GM18511 (cell line): ENCODE results near the gene SNAP23.

Experiments used
- ATAC-seq: cut with Tn5 transposase; IDR thresholded peaks from one replicate; pipeline ENCODE4 v1.9.1; 2021; ENCODE audit warnings: mild to moderate bottlenecking, moderate library complexity; ENCODE audit not compliant: unreplicated experiment

Gene SNAP23

DNA sequence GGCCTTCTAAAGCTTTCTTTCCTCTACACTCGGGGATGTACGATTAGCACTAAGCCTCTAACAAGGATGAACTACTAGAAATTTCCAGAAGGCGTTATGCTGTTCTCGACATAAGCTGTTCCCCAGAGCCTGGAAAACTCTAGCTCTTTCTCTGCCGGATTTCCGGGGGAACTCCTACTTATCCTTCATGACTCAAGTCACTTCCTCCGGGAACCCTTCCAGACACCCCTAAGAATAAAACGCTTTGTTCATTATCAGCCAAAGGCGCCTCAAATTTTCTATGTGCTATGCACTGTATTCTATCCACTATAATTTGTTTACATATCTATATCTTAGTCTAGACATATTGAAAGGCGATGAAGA, 455 bp upstream of the SNAP23 start:
- ATAC-seq, result no peak

DNA sequence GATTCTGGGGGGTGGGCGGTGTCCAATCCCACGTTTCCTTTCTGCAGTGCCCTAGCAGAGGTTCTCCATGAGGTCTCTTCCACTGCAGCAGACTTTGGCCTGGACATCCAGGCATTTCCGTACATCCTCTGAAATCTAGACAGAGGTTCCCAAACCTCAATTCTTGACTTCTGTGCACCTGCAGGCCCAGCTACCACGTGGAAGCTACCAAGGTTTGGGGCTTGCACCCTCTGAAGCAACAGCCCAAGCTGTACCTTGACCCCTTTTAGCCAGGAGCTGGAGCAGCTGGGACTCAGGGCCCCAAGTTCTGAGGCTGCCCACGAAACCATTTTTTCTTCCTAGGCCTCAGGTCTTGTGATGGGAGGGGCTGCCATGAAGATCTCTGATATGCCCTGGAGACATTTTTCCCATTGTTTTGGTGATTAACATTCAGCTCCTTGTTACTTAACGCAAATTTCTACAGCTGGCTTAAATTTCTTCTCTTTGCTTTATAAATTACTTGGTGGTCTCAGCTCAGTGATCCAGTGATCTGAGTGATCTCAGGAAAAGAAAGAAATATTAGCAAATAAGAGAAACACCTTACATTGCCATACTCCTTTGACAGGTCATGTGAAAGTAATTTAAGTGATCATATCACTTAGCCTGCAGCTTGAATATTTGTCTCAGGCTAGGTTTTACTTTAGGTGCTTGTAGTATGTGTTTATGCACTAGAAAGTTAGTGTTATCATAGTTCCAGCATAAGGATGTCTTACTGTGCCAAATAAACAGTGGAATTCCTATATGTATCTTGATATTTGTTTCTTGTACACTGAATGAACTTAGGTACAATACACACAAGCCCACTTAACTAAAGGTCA, 3.0 kb downstream of the SNAP23 start:
- ATAC-seq, result no peak

DNA sequence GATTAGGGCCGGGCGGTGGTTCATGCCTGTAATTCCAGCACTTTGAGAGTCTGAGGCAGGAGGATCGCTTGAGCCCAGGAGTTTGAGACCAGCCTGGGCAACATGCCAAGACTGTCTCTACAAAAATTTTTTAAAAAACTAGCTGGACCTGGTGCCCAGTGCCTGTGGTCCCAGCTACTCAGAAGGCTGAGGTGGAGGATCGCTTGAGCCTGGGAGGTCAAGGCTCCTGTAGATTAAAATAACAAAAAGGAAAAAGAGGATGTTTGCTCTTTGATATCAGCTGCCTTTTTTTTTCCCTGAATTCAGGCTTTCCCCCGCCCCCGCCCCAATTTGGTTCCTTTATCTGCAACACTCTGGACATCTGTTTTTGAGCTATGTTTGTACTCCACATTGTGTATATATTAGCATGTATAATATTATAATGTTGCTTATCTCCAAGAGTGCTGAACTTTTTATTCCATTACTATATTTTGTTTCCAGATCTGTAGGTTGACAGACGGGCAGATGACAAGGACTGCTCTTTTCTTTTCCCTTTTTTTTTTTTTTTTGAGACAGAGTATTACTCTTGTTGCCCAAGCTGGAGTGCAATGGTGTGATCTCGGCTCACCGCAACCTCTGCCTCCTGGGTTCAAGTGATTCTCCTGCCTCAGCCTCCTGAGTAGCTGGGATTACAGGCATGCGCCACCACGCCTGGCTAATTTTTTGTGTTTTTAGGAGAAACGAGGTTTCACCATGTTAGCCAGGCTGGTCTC, 4.6 kb downstream of the SNAP23 start:
- no peak for ATAC-seq

DNA sequence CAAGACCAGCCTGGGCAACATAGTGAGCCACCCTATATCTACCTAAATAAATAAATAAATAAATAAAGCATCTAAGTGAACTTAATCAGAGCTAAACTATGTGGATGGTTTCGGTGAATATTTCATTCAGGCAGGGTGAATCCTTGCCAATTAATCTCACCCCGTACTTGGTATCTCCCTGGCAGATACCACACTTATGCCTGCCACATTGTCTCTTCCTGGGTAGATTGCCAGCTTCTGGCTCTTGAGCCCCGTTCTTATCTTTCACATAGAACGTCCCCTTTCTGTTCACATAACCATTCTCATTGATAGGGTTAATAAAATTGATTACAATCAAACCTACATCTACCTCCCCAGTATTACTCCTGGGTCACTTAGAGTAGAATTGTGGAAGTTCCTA, 7.0 kb downstream of the SNAP23 start:
- ATAC-seq, result no peak

DNA sequence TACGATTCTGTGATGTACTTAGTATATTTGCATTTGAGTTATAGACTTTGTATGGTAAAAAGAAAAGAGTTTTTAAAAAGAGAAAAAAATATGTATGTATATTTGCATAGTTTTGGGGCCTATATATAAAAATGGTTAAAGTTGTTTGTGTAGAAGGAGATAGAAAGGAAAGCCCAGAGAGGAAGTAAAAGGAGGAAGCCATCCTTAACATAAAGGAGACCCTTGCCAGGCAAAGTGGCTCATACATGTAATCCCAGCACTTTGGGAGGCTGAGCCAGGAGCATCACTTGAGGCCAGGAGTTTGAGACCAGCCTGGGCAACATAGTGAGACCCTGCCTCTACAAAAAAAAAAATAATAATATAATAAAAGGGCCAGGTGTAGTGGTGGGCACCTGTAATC, 8.4 kb downstream of the SNAP23 start:
- ATAC-seq, result no peak

DNA sequence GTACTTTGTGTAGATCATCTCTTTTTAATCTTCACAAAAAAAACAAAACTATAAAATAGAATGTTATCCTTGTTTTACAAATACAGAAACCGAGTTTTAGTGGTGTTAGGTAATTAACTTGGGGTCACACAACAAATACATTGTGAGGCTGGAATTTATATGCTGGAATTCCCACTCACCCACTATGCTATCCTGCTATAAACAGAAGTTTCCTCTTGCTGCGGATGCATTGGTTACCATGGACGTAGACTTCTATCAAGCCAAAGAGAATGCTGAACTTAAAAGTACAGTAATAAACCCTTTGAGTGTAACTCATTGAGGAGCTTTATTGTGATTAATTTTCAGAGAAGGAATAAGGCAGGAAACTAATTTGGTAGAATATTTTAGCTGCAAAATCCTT, 9.2 kb downstream of the SNAP23 start:
- no peak for ATAC-seq

DNA sequence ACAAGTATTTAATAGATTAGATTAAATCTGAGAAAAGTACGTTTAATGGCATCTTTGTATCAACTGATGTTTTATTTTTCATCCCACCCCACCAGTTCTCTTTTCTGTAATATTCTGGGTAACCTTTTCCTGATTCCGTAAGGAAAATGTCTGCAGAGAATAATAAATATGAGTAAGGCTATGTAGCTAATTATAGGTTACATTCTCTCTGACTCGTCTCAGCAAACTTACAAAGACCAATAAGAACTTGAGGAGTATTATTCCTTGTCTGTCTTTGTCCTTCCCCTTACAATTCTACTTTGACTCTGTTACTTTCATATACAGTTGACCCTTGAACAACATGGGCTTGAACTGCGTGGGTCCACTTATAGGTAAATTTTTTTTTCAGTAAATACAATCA, 12.1 kb downstream of the SNAP23 start:
- no peak for ATAC-seq

DNA sequence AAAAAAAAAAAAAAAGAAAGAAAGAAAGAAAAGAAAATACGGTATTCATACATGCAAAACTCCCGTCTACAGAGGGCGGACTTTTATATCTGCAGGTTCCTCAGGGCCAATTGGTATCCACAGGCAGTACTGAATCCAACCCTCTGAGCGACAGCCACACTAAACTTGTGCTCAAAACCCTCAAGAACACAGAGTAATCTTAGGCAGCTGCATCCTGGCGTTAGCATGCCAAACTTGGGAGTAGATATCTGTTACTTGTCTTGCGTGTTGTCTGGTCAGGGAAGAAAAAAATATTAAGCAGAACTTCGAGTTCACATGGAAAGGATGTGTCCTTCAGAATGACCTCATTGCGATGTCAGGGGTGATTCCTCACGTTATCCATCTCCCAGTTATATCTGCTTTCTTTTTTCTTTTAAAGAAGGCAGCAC, 12.8 kb downstream of the SNAP23 start:
- ATAC-seq, result no peak

DNA sequence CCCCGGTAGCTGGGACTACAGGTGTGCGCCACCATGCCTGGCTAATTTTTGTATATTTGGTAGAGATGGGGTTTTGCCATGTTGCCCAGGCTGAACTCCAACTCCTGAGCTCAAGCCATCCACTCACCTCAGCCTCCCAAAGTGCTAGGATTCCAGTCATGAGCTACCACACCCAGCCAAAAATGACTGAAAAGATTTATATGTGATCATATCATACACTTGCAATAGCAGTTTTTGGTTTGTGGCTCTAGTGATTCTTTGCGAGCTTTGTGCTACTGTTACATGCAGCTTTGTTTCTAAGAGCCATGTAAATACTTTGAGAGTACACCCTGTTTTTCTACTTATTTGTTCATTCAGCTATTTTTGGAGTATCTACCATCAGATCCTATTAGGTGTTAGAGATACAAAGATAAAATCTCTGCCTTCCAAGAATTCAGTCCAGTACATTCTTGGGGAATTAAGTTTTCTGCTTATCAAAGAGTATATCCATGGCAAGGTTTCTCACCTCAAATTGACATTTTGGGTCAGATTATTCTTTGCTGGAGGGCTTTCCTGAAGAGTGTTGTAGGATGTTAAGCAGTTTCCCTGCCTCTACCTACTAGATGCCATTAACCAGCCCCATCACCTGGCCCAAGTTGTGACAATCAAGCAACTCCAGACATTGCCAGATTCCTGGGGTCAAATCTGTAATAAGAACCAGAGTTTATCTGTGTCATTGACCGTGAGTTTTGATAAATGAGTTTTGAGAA, 15.0 kb downstream of the SNAP23 start:
- no peak for ATAC-seq

DNA sequence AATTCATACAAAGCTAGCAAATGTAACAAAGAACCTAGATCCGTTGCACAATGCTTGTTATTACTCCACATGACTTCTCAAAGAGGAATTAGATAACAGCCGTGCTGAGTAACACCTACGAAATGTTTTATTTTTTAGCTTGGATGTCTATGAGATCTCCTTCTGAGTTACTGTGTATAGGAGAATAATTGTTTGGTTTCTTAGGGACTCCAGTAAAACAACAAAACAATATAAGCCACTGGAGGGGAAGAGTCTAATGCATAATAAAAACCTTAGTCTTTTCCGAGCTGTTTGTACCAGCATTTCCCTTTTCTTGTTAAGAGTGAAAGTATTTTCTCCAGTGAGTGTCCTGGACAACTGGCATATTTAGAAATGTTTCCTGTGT, 15.6 kb downstream of the SNAP23 start:
- ATAC-seq, result no peak

DNA sequence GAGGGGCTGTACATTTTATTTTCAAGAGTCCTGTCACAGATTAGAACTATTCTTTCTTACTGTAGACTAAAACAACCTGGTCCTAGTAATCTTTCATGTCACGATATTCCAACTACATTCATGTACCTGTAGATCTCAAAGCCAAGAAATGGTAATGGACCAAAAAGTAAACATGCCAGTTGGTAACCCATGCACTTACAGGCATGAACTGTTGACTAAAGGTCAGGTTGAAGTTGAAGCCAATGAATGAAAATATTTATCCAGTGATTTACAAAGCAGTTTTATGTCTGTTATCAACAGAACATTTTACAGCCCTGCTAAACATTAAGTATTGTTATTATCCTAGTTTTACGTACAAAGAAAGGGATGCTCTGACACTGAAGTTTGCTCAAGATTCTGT, 27.9 kb downstream of the SNAP23 start:
- ATAC-seq, result no peak

DNA sequence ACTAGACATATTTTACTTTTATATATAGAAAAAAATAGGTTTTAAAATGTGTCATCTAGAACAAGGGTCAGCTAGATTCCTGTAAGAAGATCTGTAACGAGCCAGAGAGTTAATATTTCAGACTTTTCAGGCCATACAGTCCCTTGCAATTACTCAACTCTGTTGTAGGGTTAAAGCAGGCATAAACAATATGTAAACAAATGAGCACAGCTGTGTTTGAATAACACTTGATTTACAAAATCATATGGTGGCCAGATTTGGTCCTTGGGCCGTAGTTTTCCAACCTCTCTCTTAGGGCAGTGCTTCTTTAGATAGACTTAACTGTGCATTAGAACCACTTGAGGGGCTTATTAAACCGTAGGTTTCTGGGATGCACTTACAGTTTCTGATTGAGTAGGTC, 33.5 kb downstream of the SNAP23 start:
- no peak for ATAC-seq

DNA sequence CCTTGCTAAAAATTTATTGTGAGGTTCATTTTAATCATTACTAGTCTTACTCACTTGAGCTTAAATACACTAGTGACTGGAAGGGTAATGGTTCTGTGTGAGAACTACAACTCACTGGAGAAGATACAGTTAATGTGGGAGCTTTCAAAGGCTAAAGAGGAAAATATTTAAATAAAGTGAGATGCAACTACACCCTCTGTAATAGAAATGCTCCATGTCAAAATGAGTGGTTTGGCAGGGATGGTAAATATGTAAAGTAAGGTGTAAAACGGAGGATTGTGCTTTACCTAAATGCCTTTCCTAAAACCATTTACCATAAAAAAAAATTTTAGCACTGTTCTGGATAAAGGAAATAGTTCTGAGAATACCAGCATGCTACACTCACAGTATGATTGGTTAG, 37.8 kb downstream of the SNAP23 start:
- ATAC-seq, result no peak

DNA sequence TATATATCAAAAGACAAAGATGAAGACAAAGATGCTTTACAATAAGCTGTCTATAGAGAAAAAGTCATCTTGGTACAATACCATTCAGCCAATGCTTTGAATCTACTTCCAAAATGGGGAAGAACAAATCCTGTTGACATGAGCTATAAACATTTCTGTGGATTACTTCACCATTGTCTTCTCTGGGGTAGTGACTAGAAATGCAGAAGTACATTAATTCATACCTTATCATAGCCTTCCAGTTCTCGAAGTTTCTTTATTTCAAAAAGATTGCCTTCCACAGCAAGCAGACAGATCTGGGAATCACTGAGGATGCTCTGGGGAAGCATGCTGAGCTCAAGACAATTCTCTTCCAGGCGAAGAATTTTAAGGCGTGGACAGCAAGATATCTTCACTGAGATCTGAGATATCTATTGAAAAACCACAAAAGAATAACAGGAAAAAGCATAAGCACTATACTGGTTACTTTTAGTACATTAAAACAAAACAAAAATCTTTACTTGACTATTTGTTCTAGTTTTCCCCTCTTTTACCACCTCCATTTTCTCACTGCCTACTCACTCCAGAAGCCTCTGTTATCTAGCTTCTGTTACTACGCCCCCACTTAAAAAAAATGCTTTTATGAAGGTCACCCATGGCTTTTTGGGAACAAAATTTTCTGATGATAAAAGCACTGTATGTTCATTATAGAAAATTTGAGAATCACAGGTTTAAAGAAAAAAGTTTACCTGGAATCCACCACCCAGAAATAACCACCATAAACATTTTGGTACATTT, 49.6 kb downstream of the SNAP23 start:
- no peak for ATAC-seq

DNA sequence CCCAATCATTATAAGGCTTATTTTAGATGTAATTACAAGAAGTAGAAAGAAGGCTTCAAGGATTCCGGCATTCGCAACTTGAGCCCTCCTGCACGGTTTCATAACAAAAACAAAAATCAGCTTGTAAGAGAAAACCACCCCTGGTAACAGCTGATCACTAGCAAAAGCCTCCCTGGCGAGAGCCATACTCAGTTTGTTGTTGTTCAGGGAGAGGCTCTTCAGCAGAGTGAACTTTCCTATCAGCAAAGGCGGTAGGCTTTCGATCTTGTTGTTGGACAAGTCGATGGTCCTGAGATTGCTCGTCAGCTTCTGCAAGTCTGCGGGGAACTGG, 52.4 kb downstream of the SNAP23 start:
- peak; percentile 18 for ATAC-seq

DNA sequence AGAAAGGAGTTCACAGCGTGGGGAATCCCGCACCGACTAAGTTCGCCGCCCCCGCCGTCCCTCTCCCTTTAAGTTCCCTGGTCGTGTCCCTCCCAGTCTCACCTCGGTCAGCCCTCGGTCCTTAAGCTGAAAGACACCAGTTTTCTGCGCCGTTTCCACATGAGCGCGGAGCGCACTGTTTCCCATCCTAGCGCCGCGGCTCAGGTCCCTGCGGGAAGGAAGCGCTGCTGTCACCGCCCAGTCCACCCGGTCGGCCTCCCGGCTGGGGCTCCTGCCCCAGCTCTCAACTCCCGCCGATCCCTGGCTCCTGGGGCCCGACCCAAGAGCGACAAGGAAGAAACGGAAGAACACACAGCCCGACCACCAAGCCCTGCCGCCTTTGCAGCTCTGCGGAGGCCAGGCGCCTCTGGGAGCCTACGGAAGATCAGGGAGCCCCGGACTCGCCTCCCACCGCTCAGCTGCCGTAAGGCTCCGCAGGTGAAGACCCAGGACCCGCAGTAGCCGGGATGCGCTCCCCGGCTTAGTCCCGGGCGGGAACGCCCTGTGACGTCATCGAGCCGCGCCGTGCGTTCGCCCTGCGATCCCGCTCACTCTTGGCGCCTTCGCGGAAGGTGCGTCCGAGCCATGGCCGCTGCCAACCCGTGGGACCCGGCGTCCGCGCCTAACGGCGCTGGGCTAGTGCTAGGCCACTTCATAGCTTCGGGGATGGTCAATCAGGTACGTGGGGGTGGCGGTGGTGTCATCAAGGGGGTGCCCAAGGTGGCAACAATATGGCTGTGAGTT, 53.0 kb downstream of the SNAP23 start, which contains the start of the genes HAUS2 and LRRC57:
HAUS2 (plus strand) TSS at position 590 of the 783 bp plus-strand sequence; CDS start at position 625, 35 bp downstream.
LRRC57 (minus strand) TSS at position 545 of the 783 bp plus-strand sequence; CDS start at position 186, 359 bp downstream.
- ATAC-seq, result peak; percentile 87

DNA sequence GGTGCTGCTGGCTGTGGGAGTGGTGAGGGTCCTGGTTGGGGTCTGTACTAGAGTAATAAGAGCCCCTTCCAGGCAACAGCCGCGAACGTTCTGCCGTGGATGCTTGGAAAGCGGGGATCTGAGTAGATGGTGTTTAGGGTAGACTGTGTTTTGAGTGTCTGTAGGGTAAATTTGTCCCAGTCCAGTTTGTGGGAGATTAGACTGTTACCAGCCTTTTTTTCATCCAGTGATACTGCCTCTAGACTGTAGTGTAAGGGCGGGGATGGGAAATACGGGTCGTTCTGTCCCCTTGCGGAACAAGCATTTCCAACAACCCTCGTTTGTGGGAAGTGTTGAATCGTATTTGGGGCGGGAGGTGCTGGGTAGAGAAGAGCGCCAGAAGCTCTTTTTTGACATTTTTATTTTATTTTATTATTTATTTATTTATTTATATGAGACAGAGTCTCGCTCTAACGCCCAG, 53.6 kb downstream of the SNAP23 start:
- ATAC-seq, result peak; percentile 38

DNA sequence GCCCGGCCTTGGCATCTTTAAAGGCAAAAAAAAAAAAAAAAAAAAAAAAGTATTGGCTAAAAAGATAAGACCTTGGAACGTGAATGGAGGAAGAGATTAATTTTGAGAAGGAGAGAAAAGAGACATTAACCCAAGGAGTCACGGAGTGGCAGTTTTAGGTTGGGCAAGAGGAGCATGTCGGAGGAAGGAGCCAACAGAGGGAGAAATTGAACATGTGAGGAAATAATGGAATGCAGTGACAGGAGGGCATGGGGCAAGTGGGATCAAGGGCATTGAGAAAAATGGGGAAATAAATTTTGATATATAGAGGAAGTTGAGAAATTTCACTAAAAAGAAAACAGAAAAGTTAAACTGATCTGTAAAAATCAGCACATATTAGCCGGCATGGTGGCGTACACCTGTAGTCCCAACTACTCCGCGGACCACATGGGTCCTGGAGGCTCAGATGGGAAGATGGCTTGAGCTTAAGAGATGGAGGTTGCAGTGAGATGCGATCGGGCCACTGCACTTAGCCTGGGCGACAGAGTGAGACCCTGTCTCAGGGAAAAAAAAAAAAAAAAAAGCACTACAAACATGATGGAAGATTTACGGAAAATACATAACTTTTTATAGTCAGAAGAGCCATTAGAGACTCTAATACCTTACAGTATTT, 54.4 kb downstream of the SNAP23 start:
- ATAC-seq, result no peak

DNA sequence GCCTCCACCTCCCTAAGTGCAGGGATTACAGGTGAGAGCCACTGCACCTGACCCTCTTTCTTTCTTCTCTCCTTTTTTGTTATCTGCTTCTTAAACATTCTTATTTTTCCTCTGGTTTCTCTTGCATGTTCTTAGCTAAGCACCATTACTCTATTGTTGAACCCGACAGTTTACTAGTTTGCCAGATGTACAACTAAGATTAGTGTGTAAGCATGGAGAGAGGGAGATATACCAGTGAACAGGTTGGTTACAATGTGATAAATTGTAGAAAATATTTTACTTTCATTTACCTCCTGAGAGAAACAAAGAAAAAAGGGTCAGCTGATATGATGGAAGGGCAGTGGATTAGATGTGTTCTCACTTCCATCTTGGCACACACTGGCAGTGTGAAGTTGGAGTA, 58.1 kb downstream of the SNAP23 start:
- ATAC-seq, result no peak
